LNCAP (cell line): ENCODE measurements around the gene TMEM43.

ENCODE experiments used
- TF ChIP-seq, protein P1 (sequence below): fragments of 450-650 bp; IDR thresholded peaks from 2 replicates; pipeline ENCODE4 v1.5.1; 2017; ENCODE audit warnings: mild to moderate bottlenecking

Gene TMEM43

DNA sequence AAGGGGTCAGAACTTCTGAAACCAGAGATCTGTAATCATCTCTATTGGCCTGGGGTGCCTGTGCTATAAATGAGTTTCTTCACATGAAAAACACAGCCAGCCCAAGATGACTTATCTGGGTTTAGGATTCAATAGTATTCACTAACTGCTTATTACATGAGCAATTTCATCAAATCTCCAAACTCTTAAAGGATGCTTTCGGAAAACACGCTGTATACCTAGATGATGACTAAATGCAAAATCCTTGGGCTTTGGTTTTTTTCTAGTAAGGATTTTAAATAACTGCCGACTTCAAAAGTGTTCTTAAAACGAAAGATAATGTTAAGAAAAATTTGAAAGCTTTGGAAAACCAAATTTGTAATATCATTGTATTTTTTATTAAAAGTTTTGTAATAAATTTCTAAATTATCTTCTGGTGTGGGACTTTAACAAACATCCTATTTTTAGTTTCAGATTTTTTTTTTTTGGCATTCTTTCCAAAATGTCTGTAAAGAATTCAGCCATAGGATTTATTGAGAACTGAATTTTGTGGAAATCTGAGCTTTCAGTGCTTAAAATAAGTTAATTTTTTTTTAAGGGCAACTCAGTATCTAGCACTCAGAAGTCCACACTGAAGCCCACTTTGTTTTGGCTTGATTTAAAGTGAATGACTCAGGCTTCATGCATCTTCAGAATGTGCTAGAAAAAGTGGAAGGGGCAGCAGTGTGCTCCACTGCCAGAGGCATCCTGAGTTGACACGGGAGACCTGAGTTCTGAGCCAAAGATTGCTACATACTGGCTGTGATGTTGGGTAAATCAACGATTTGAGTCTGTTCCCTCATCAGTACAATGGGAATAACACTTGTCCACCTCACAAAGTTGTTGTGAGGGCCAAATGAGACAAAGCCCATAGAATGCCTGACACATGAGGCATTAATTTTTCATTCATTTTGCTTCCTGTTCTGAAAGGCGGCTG is 18.7 kb downstream of the TMEM43 start:
- TF ChIP-seq, protein P1, sequence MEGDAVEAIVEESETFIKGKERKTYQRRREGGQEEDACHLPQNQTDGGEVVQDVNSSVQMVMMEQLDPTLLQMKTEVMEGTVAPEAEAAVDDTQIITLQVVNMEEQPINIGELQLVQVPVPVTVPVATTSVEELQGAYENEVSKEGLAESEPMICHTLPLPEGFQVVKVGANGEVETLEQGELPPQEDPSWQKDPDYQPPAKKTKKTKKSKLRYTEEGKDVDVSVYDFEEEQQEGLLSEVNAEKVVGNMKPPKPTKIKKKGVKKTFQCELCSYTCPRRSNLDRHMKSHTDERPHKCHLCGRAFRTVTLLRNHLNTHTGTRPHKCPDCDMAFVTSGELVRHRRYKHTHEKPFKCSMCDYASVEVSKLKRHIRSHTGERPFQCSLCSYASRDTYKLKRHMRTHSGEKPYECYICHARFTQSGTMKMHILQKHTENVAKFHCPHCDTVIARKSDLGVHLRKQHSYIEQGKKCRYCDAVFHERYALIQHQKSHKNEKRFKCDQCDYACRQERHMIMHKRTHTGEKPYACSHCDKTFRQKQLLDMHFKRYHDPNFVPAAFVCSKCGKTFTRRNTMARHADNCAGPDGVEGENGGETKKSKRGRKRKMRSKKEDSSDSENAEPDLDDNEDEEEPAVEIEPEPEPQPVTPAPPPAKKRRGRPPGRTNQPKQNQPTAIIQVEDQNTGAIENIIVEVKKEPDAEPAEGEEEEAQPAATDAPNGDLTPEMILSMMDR = no peak

DNA sequence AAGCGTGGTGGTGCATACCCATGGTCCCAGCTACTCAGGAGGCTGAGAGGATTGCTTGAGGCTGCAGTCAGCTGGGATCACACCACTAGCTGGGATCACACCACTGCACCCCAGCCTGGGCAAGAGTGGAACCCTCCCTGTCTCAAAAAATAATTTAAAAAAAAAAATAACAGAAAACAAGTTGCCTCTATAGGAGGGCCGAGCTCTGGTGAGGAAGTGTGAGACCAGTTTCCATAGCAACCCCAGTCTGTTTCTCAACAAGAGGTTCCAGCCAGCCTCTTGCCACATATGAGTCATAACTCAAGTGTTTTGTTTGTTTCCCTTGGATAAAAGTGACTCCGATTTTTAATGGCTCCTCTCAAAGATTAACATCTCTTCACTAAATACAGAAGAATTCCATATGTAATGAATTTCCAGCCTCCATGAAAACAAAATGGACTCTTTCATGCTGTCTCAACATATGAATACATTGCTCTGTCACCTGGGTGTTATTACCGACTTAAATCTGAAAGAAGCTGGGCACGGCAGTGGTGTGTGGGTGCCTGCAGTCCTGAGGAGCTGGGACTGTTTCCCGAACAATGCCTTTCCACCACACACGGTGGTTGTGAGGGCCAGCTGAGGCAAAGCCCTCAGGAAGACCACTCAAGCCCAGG is 19.7 kb downstream of the TMEM43 start:
- TF ChIP-seq, protein P1 = no peak

DNA sequence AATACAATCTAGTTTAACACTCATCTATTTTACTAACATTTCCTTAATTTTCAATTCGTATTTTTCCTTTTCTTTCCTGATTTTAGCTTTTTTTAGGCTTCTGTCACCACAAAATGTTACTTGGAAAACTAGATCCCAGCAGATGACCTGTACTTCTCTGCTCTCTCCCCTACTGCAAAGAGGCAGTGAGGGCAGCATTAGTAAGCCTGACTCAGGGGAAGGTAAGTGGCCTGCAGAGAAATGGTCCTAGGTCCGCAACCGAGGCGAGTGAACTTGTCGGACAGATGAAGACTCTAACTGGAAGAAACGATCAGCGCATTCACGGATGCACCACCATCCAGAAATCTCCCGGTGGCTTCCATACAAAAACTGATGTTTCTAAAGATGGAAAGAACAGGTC is 20.4 kb downstream of the TMEM43 start:
- TF ChIP-seq, protein P1 = no peak

DNA sequence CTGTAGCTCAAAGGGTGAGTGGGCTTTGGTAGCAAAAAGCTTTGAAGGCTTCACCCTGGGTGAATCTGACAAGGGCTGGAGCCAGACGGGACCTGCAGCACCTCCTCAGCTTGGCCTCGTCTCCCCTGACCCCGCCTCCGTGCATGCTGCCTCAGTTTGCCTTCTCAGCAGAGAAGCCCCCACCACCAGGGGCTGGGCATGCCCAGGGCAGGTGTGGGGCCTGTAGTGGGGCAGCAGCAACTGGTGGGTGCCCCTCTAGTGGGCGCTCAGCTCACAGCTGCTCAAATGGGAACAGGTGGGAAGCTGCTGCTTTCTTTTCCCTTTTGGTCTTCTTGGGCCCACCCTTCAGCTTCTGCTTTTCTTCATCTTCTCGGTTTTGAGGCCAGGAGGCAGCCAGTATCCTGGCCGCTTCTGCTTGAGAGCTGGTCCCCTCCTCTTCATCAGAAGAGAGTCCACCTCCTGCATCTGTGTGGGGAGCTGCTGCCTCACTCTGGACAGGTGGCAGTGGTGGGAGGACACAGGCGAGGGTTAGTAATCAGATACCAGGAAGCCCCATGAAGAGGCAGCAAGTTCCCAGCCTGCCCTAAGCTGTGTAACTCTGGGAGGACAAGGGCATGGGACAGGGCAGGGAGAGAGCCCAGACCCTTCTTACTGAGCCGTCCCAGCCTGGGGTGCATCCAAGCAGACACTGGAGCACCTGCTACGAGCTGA is 21.0 kb downstream of the TMEM43 start:
- TF ChIP-seq, protein P1 = no peak

DNA sequence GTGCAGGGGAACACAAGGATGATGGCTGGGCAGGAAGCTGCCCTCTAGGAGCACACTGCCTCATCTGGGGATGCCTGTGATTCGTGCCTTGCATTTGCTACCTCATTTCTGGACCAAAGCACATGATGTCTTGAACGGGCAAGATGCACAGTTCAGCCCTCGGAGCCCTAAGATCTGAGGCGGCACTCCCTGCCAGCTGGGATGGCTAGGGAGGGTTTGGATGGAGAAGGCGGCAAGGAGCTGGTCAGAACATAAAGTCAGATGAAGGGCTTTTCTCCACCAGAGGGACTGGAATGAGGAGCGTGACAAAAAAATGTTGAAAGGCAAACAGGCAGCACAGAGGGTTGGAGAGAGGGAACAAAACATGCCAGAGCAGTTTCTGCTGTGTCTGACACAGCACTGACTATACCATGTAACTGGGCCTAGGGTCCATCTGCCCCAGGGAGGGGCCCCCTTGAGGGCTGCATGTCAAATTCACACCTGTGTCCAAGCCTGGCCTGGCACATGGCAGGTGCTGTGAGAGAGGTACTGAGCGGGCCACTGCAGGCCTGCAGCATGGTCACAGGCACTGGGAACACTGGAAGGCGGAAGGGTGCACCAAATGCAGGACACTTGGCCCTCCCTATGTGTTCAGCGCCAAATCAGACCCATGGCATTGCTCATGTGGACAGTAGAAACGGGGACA is 21.7 kb downstream of the TMEM43 start:
- TF ChIP-seq, protein P1 = no peak

DNA sequence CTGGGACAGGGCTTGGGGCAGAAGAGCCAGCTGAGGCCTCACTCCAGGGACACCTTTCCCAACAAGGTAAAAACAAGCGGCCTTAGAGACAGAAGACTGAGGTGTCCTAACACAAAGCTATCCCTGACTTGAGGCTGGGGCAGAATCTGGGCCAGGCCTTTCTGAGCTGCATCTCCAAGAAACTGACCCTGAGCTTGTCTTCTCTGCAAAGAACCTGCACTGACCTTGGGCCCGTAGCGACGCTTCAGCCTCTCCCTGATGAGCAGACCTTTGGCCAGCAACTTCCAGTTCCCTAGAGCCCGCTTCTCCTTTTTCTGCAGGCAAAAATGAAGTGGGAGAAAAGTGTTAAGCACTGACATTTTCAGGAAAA is 22.2 kb downstream of the TMEM43 start:
- TF ChIP-seq, protein P1 = no peak

DNA sequence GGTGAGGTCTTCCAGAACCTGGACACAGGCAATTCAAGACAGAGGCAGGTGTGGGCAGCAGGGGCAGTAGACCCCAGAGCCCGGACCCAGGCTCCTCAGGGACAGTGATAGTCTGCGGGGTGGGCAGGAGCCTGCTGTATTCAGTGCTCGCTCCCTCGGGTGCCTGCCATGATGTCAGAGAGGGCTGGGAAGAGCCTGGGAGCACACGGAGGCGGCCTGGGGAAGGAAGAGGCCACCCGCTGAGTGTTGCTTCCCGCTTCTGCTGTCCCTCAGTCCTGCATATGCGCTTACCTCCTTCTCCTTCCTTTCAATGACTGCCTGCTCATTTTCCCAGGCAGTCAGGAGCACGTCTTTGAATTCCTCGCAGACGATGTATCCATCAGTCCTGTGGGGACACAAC is 22.8 kb downstream of the TMEM43 start:
- TF ChIP-seq, protein P1 = no peak
